Measurements from ENCODE around the gene RGS9. TPM values are rescaled to one million over a fixed set of nuclear protein-coding genes. Genes with fewer than 3 reads are reported as not detected.

Gene RGS9
- total and polyA plus RNA-seq, 2 donors (not counting 1 experiment from before 2014, with no cell fraction given), result 1.6 to 1.7 TPM

- Histone ChIP-seq H3K4me3 (replicated peaks in 1 of 4; ENCODE audit: control extremely low read depth in 1 of 4, insufficient read depth in 1 of 4, low read depth in 3 of 4, low read length in 4 of 4) (no peak overlapping the region), H3K4me2 (ENCODE audit: extremely low read depth, insufficient read depth, low read length) (no peak overlapping the region), H3K36me3 (ENCODE audit: control insufficient read depth, insufficient read depth, low read length) (no peaks in the 10 kb centered on the region), H2AFZ (ENCODE audit: low read length) (no peak overlapping the region), H3K79me2 (ENCODE audit: control insufficient read depth, insufficient read depth, low read length) (no peaks in the 10 kb centered on the region), H4K20me1 (ENCODE audit: control insufficient read depth, extremely low read depth, insufficient read depth, low read length) (no peaks in the 10 kb centered on the region), H3K27ac (ENCODE audit: insufficient read depth, low read length) (no peak overlapping the region), H3K9me3 (ENCODE audit: control insufficient read depth, insufficient read depth, low read depth, low read length) (no peaks in the 10 kb centered on the region), H3K4me1 (ENCODE audit: control insufficient read depth, extremely low read depth, insufficient read depth, low read length) (no peaks in the 10 kb centered on the region), H3K9ac (ENCODE audit: insufficient read depth, low read length) (no peak overlapping the region), H3K27me3 (ENCODE audit: control insufficient read depth, insufficient read depth, low read length) (no peaks in the 10 kb centered on the region)
- no peak for DNase-seq (ENCODE audit: low read depth in 2 of 2)
- TF ChIP-seq, protein P1, sequence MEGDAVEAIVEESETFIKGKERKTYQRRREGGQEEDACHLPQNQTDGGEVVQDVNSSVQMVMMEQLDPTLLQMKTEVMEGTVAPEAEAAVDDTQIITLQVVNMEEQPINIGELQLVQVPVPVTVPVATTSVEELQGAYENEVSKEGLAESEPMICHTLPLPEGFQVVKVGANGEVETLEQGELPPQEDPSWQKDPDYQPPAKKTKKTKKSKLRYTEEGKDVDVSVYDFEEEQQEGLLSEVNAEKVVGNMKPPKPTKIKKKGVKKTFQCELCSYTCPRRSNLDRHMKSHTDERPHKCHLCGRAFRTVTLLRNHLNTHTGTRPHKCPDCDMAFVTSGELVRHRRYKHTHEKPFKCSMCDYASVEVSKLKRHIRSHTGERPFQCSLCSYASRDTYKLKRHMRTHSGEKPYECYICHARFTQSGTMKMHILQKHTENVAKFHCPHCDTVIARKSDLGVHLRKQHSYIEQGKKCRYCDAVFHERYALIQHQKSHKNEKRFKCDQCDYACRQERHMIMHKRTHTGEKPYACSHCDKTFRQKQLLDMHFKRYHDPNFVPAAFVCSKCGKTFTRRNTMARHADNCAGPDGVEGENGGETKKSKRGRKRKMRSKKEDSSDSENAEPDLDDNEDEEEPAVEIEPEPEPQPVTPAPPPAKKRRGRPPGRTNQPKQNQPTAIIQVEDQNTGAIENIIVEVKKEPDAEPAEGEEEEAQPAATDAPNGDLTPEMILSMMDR (conservative IDR thresholded peaks at IDR 0.05 in 1 of 2, IDR thresholded peaks at IDR 0.05 in 1 of 2; ENCODE audit: low read depth in 1 of 2, low read length in 2 of 2), result no peak
- no peak for TF ChIP-seq EZH2 (IDR thresholded peaks at IDR 0.05; ENCODE audit: low read length, missing control alignments)
Measured at GRCh38 chr17:65173976-65174683, 37.0 kb downstream of the RGS9 start.

DNA sequence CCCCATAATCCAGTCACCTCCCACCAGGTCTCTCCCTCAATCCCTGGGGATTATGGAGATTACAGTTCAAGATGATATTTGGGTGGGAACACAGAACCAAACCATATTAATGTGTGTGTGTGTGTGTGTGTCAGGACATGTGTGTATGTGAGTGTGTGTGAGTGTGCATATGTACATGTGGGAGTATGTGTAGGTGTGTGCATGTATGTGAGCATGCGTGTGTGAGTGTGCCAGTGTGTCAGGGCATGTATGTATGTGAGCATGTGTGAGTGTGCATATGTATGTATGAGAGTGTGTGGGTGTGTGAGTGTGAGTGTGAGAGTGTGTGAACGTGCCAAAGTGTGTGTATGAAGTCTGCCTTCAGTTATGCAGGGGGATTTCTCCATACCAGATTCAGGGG lies 37.8 kb downstream of the RGS9 start:
- no peak for TF ChIP-seq EZH2 (IDR thresholded peaks at IDR 0.05; ENCODE audit: low read length, missing control alignments)
- TF ChIP-seq, protein P1 (conservative IDR thresholded peaks at IDR 0.05 in 1 of 2, IDR thresholded peaks at IDR 0.05 in 1 of 2; ENCODE audit: low read depth in 1 of 2, low read length in 2 of 2), result no peak
- Histone ChIP-seq H3K4me3 (replicated peaks in 1 of 4; ENCODE audit: control extremely low read depth in 1 of 4, insufficient read depth in 1 of 4, low read depth in 3 of 4, low read length in 4 of 4) (no peak overlapping the region), H3K79me2 (ENCODE audit: control insufficient read depth, insufficient read depth, low read length) (no peaks in the 10 kb centered on the region), H3K27ac (ENCODE audit: insufficient read depth, low read length) (no peak overlapping the region), H3K36me3 (ENCODE audit: control insufficient read depth, insufficient read depth, low read length) (no peaks in the 10 kb centered on the region), H4K20me1 (ENCODE audit: control insufficient read depth, extremely low read depth, insufficient read depth, low read length) (no peaks in the 10 kb centered on the region), H3K9me3 (ENCODE audit: control insufficient read depth, insufficient read depth, low read depth, low read length) (no peaks in the 10 kb centered on the region), H3K9ac (ENCODE audit: insufficient read depth, low read length) (no peak overlapping the region), H3K27me3 (ENCODE audit: control insufficient read depth, insufficient read depth, low read length) (no peaks in the 10 kb centered on the region), H3K4me2 (ENCODE audit: extremely low read depth, insufficient read depth, low read length) (no peak overlapping the region), H3K4me1 (ENCODE audit: control insufficient read depth, extremely low read depth, insufficient read depth, low read length) (no peaks in the 10 kb centered on the region), H2AFZ (ENCODE audit: low read length) (no peak overlapping the region)
- no peak for DNase-seq (ENCODE audit: low read depth in 2 of 2)

- Histone ChIP-seq H3K79me2 (ENCODE audit: control insufficient read depth, insufficient read depth, low read length) (no peaks in the 10 kb centered on the region), H3K27ac (ENCODE audit: insufficient read depth, low read length) (no peak overlapping the region), H3K27me3 (ENCODE audit: control insufficient read depth, insufficient read depth, low read length) (no peaks in the 10 kb centered on the region), H3K4me1 (ENCODE audit: control insufficient read depth, extremely low read depth, insufficient read depth, low read length) (no peaks in the 10 kb centered on the region), H3K9me3 (ENCODE audit: control insufficient read depth, insufficient read depth, low read depth, low read length) (no peaks in the 10 kb centered on the region), H3K9ac (ENCODE audit: insufficient read depth, low read length) (no peak overlapping the region), H2AFZ (ENCODE audit: low read length) (no peak overlapping the region), H3K4me2 (ENCODE audit: extremely low read depth, insufficient read depth, low read length) (no peak overlapping the region), H4K20me1 (ENCODE audit: control insufficient read depth, extremely low read depth, insufficient read depth, low read length) (no peaks in the 10 kb centered on the region), H3K36me3 (ENCODE audit: control insufficient read depth, insufficient read depth, low read length) (no peaks in the 10 kb centered on the region), H3K4me3 (replicated peaks in 1 of 4; ENCODE audit: control extremely low read depth in 1 of 4, insufficient read depth in 1 of 4, low read depth in 3 of 4, low read length in 4 of 4) (no peak overlapping the region)
- no peak for TF ChIP-seq EZH2 (IDR thresholded peaks at IDR 0.05; ENCODE audit: low read length, missing control alignments)
- TF ChIP-seq, protein P1 (conservative IDR thresholded peaks at IDR 0.05 in 1 of 2, IDR thresholded peaks at IDR 0.05 in 1 of 2; ENCODE audit: low read depth in 1 of 2, low read length in 2 of 2), result no peak
- no peak for DNase-seq (ENCODE audit: low read depth in 2 of 2)
Measured at GRCh38 chr17:65175952-65176351, 38.8 kb downstream of the RGS9 start.

Data from fibroblast of lung (primary cell).